22Rv1 (cell line): ENCODE results near the gene ZC3H7B.

Experiments used
- H3K27ac ChIP-seq: fragments of 450-650 bp; 2 replicates; pipeline ENCODE4 v1.5.1; 2017
- ZFX ChIP-seq: fragments of 450-650 bp; IDR thresholded peaks from 2 replicates; pipeline ENCODE4 v1.6.1; 2017; ENCODE audit warnings: antibody characterized with exemption, borderline replicate concordance
- TF ChIP-seq, protein P1 (sequence below): fragments of 450-650 bp; IDR thresholded peaks from 2 replicates; pipeline ENCODE4 v1.5.1; 2017; ENCODE audit warnings: mild to moderate bottlenecking

The ZC3H7B gene

GRCh38 chr22:41356430-41357028 lies 55.2 kb downstream of the ZC3H7B start:
- TF ChIP-seq, protein P1, sequence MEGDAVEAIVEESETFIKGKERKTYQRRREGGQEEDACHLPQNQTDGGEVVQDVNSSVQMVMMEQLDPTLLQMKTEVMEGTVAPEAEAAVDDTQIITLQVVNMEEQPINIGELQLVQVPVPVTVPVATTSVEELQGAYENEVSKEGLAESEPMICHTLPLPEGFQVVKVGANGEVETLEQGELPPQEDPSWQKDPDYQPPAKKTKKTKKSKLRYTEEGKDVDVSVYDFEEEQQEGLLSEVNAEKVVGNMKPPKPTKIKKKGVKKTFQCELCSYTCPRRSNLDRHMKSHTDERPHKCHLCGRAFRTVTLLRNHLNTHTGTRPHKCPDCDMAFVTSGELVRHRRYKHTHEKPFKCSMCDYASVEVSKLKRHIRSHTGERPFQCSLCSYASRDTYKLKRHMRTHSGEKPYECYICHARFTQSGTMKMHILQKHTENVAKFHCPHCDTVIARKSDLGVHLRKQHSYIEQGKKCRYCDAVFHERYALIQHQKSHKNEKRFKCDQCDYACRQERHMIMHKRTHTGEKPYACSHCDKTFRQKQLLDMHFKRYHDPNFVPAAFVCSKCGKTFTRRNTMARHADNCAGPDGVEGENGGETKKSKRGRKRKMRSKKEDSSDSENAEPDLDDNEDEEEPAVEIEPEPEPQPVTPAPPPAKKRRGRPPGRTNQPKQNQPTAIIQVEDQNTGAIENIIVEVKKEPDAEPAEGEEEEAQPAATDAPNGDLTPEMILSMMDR, result no peak
- no peak for TF ChIP-seq ZFX
- no peak overlapping the region for H3K27ac ChIP-seq

- TF ChIP-seq, protein P1, result no peak
- no peak for TF ChIP-seq ZFX
- H3K27ac ChIP-seq, result no peak overlapping the region
Observed at GRCh38 chr22:41357191-41357590, 55.9 kb downstream of the ZC3H7B start.

DNA sequence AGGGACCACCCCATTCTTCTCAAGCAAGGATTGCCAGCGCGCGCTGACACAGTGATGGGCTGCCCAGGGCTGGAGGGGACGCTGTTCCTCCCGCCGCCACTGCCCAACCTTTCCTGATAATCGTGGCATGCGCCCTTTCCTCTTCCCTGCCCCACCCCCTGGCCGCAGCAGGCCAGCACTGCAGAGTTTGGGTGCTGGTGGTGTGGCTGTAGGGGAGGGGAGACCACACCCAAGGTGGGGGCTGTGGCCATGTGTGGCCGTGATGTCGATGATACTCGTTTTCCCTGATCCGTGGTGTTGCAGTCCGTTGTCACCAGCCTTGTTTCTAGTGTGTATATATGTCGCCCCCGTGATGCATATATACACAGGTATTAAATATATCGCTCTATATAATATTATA lies 57.6 kb downstream of the ZC3H7B start:
- H3K27ac ChIP-seq, result no peak overlapping the region
- TF ChIP-seq, protein P1, result no peak
- TF ChIP-seq ZFX, result no peak

- no peak overlapping the region for H3K27ac ChIP-seq
- no peak for TF ChIP-seq ZFX
- TF ChIP-seq, protein P1, result no peak
Observed at GRCh38 chr22:41359376-41359775, 58.1 kb downstream of the ZC3H7B start.

DNA sequence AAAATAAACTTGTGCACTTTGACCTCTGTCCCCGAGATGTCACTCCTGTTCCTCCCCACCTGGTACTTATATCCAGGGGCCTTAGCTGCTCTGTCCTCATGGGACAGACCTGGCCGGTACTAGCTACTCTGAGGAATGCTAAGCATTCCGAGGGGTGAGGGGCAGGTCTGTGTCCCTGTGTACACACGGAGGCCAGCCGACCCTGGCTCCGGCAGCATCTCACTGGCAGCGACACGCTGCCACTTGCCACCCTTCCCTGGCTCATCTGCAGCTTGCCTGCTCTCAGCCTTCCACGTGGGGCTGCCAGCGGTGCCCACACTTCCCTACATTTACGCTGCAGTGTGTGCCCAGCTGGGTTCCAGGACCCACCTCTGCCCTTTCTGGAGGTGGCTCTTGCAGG lies 58.8 kb downstream of the ZC3H7B start:
- no peak for TF ChIP-seq ZFX
- TF ChIP-seq, protein P1, result no peak
- H3K27ac ChIP-seq, result no peak overlapping the region

DNA sequence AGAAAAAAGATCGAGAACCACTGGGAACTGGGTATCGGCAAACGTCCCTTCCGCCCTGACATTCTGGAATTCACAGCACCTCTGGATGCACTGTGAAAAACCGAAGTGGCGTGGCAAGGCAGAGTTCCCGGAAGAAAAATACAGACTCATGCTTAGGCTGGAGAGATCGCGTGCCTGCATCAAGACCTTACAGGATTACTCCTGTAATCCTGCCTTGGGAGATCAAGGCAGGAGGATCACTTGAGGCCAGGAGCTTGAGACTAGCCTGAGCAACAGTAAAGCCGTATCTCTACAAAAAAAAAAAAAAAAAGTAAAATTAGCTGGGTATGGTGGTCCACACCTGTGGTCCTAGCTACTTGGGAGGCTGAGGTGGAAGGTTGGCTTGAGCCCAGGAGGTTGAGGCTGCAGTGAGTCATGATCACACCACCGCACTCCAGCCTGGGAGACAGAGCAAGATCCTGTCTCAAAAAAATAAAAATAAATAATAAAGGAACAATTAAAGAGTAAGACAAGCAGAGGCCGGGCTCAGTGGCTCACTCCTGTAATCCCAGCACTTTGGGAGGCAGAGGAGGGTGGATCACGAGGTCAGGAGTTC lies 60.5 kb downstream of the ZC3H7B start:
- H3K27ac ChIP-seq, result no peak overlapping the region
- no peak for TF ChIP-seq ZFX
- TF ChIP-seq, protein P1, result no peak

DNA sequence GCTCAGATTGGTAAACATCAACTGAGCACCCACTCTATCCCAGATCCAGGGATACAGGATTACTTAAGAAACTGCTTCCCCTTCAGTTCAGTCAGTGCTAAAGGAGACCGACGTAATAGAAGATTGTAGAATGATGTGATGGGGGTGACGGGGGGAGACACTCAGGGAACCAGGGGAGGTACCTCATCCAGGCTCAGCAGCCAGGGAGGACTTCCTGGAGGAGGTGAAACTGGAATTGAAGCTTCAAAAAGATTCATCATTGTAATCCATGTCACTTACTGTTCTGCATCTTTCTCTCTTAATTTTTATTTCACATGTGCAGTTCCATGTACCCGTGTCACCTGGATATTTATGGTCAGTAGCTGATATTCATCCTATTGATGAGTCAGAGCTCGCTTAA lies 61.3 kb downstream of the ZC3H7B start:
- no peak overlapping the region for H3K27ac ChIP-seq
- no peak for TF ChIP-seq ZFX
- TF ChIP-seq, protein P1, result no peak
